IPS-20b (cell line): ENCODE results near the gene FERMT3.

Experiments
- H3K27ac ChIP-seq: one replicate; pipeline ENCODE4 v1.5.1; 2013; ENCODE audit warnings: low read length
- H3K27me3 ChIP-seq: 2 replicates; pipeline ENCODE4 v1.6.1; 2013; ENCODE audit warnings: mild to moderate bottlenecking, low read length, inconsistent platforms; ENCODE audit not compliant: insufficient read depth
- H3K36me3 ChIP-seq: 2 replicates; pipeline ENCODE4 v1.6.1; 2013; ENCODE audit warnings: low read depth, mild to moderate bottlenecking, inconsistent platforms, low read length, moderate library complexity; ENCODE audit not compliant: insufficient read depth
- H3K4me1 ChIP-seq: 2 replicates; pipeline ENCODE4 v1.6.1; 2013; ENCODE audit warnings: mild to moderate bottlenecking, control low read depth, inconsistent platforms, low read length, moderate library complexity; ENCODE audit not compliant: insufficient read depth
- H3K4me3 ChIP-seq: 2 replicates; pipeline ENCODE4 v1.5.1; 2013; ENCODE audit warnings: mild to moderate bottlenecking, low read length, inconsistent platforms
- H3K9ac ChIP-seq: 2 replicates; pipeline ENCODE4 v1.6.1; 2013; ENCODE audit warnings: low read depth, mild to moderate bottlenecking, inconsistent platforms, low read length, moderate library complexity
- H3K9me3 ChIP-seq: 2 replicates; pipeline ENCODE4 v1.6.1; 2013; ENCODE audit warnings: mild to moderate bottlenecking, low read depth, low read length, inconsistent platforms; ENCODE audit not compliant: insufficient read depth

Gene FERMT3

GRCh38 chr11:64210301-64211020, 3.9 kb downstream of the FERMT3 start:
- Histone ChIP-seq H3K36me3 (peaks cover 27% of the 10 kb centered on the region), H3K27ac (no peak overlapping the region), H3K4me3 (no peak overlapping the region), H3K9me3 (no peaks in the 10 kb centered on the region), H3K4me1 (no peaks in the 10 kb centered on the region), H3K27me3 (no peaks in the 10 kb centered on the region), H3K9ac (no peak overlapping the region)

DNA sequence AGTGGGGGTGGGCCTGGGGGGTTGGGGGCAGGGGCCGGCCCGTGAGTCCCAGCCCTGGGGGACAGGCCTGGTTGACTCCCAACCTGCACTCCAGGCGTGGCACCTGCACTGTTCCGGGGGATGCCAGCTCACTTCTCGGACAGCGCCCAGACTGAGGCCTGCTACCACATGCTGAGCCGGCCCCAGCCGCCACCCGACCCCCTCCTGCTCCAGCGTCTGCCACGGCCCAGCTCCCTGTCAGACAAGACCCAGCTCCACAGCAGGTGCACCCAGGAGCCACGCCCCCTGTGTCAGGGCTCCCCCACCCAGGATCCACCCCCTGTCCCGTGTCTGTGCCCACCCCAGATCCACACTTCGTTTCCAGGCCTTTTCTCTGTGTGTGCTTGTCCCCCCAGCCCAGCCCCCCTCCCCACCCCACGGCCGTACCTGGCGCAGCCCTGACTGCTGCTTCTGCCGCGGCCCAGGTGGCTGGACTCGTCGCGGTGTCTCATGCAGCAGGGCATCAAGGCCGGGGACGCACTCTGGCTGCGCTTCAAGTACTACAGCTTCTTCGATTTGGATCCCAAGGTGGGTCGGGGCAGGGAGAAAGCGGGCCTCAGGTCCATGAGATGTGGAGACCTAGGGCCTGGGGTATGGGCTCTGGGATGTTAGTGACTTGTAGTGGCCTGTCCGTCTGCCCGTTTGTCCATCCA, 4.8 kb downstream of the FERMT3 start:
- H3K9ac ChIP-seq: no peak overlapping the region
- H3K9me3 ChIP-seq: no peaks in the 10 kb centered on the region
- peaks cover 18% of the 10 kb centered on the region for H3K36me3 ChIP-seq
- no peak overlapping the region for H3K27ac ChIP-seq
- H3K4me3 ChIP-seq: no peak overlapping the region
- no peaks in the 10 kb centered on the region for H3K27me3 ChIP-seq
- H3K4me1 ChIP-seq: no peaks in the 10 kb centered on the region

DNA sequence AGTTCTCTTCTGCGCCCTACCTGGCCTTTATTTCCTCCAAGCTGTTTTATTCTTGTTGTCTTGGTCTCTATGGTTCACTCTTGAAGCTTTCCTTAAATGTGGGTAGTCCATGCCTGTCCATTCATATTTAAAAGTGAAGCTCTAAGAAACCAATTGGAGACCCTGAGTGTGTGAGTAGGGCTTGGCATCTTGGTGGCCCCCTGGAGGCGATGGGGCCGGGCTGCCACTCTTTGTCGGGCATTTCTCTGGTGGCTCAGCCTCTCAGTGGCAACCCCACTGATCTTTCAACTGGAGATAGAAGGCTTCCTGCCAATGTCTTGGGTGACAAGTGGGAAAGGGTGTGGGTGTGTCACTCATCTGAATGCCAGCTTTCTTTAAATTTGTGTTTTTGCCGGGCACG, 10.4 kb downstream of the FERMT3 start:
- Histone ChIP-seq H3K27ac (no peak overlapping the region), H3K4me1 (no peaks in the 10 kb centered on the region), H3K36me3 (peaks cover 11% of the 10 kb centered on the region), H3K9me3 (no peaks in the 10 kb centered on the region), H3K4me3 (no peak overlapping the region), H3K9ac (no peak overlapping the region), H3K27me3 (no peaks in the 10 kb centered on the region)

DNA sequence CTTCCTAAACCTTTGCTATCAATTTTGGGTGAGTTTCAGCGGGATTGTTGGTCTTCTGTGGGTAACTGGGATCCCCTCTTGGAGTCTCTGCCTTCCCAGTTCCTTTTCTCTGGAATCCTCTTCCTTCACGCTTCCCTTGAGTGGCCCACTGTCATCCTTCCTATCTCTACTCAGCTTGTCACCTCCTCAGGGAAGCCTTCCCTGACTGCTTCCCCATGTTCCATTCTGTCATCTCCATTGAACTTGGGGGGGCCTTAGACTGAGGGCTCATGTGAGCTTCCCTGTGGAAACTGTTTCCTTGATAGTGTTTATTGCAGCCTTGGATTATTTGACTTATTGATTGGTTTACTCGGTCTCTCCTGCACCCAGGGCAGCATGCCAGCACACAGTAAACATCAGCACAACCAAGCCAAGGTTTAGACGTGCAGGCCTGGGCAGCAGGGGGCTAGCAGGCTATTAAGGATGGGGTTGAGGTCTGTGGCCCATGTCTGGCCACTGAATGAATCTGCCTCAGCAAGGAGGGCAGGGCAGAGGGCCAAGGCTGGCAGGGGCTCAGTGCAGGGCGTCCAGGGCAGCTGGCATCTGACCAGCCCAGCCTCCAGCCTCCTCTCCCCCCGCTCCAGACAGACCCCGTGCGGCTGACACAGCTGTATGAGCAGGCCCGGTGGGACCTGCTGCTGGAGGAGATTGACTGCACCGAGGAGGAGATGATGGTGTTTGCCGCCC, 12.3 kb downstream of the FERMT3 start:
- Histone ChIP-seq H3K27ac (no peak overlapping the region), H3K4me1 (no peaks in the 10 kb centered on the region), H3K9ac (no peak overlapping the region), H3K9me3 (no peaks in the 10 kb centered on the region), H3K36me3 (peaks cover 5% of the 10 kb centered on the region), H3K4me3 (no peak overlapping the region), H3K27me3 (no peaks in the 10 kb centered on the region)

DNA sequence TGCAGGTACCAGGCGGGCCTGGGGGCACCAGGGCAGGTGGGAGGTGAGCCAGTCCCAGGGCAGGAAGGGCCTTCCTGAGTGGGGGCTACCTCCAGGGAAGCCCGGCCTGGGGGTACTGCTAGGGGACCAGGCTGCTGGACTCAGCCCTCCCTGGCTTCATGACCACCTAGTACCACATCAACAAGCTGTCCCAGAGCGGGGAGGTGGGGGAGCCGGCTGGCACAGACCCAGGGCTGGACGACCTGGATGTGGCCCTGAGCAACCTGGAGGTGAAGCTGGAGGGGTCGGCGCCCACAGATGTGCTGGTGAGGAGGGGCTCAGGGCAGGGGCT, 12.8 kb downstream of the FERMT3 start:
- Histone ChIP-seq H3K27ac (no peak overlapping the region), H3K4me1 (no peaks in the 10 kb centered on the region)

GRCh38 chr11:64219755-64220154, 13.2 kb downstream of the FERMT3 start:
- Histone ChIP-seq H3K27ac (no peak overlapping the region), H3K4me3 (no peak overlapping the region)

More for the DNA sequence above, 12.8 kb downstream of the FERMT3 start:
- no peak overlapping the region for H3K4me3 ChIP-seq
- peaks cover 5% of the 10 kb centered on the region for H3K36me3 ChIP-seq
- H3K9ac ChIP-seq: no peak overlapping the region
- no peaks in the 10 kb centered on the region for H3K27me3 ChIP-seq
- no peaks in the 10 kb centered on the region for H3K9me3 ChIP-seq

GRCh38 chr11:64220271-64220670, 13.8 kb downstream of the FERMT3 start:
- no peaks in the 10 kb centered on the region for H3K27me3 ChIP-seq
- H3K9ac ChIP-seq: no peak overlapping the region
- no peak overlapping the region for H3K4me3 ChIP-seq
- peaks cover 5% of the 10 kb centered on the region for H3K36me3 ChIP-seq
- no peaks in the 10 kb centered on the region for H3K4me1 ChIP-seq
- no peak overlapping the region for H3K27ac ChIP-seq
- H3K9me3 ChIP-seq: no peaks in the 10 kb centered on the region

More at GRCh38 chr11:64219755-64220154, 13.2 kb downstream of the FERMT3 start:
- no peaks in the 10 kb centered on the region for H3K4me1 ChIP-seq
- peaks cover 5% of the 10 kb centered on the region for H3K36me3 ChIP-seq
- no peak overlapping the region for H3K9ac ChIP-seq
- H3K27me3 ChIP-seq: no peaks in the 10 kb centered on the region
- H3K9me3 ChIP-seq: no peaks in the 10 kb centered on the region

DNA sequence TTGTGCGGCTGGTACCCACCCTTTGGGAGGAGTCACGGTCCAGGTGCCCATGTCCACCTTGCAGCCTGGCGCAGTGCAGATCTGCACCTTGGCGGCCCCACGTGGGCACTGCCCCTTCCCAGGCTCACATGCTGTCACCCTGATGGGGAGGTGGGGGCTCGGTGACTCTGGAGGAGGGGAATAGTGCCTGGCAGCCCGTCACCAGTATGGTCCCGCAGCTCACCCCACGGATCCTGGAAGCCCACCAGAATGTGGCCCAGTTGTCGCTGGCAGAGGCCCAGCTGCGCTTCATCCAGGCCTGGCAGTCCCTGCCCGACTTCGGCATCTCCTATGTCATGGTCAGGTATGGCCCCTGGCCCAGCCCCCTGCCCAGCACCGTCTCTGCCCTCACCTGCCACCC, 14.3 kb downstream of the FERMT3 start:
- Histone ChIP-seq H3K4me1 (no peaks in the 10 kb centered on the region), H3K27me3 (no peaks in the 10 kb centered on the region), H3K27ac (no peak overlapping the region), H3K36me3 (peaks cover 5% of the 10 kb centered on the region), H3K9me3 (no peaks in the 10 kb centered on the region), H3K4me3 (no peak overlapping the region), H3K9ac (no peak overlapping the region)

GRCh38 chr11:64222651-64223000, 16.1 kb downstream of the FERMT3 start:
- H3K4me1 ChIP-seq: peaks cover 9% of the 10 kb centered on the region

DNA sequence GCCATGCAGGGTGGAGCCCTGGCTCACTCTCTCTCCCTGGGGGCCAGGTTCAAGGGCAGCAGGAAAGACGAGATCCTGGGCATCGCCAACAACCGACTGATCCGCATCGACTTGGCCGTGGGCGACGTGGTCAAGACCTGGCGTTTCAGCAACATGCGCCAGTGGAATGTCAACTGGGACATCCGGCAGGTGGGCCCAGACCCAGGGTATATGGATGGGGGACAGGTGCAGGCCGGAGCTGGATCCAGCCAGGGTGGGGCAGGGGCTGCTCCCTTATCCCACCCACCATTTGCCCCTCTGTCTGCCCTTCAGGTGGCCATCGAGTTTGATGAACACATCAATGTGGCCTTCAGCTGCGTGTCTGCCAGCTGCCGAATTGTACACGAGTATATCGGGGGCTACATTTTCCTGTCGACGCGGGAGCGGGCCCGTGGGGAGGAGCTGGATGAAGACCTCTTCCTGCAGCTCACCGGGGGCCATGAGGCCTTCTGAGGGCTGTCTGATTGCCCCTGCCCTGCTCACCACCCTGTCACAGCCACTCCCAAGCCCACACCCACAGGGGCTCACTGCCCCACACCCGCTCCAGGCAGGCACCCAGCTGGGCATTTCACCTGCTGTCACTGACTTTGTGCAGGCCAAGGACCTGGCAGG, 16.6 kb downstream of the FERMT3 start:
- peaks cover 5% of the 10 kb centered on the region for H3K36me3 ChIP-seq
- no peaks in the 10 kb centered on the region for H3K9me3 ChIP-seq
- H3K9ac ChIP-seq: no peak overlapping the region
- H3K27me3 ChIP-seq: no peaks in the 10 kb centered on the region
- peaks cover 9% of the 10 kb centered on the region for H3K4me1 ChIP-seq
- no peak overlapping the region for H3K27ac ChIP-seq
- no peak overlapping the region for H3K4me3 ChIP-seq

More at GRCh38 chr11:64222651-64223000, 16.1 kb downstream of the FERMT3 start:
- peaks cover 5% of the 10 kb centered on the region for H3K36me3 ChIP-seq
- no peak overlapping the region for H3K9ac ChIP-seq
- no peak overlapping the region for H3K27ac ChIP-seq
- no peaks in the 10 kb centered on the region for H3K27me3 ChIP-seq
- H3K4me3 ChIP-seq: no peak overlapping the region
- no peaks in the 10 kb centered on the region for H3K9me3 ChIP-seq

DNA sequence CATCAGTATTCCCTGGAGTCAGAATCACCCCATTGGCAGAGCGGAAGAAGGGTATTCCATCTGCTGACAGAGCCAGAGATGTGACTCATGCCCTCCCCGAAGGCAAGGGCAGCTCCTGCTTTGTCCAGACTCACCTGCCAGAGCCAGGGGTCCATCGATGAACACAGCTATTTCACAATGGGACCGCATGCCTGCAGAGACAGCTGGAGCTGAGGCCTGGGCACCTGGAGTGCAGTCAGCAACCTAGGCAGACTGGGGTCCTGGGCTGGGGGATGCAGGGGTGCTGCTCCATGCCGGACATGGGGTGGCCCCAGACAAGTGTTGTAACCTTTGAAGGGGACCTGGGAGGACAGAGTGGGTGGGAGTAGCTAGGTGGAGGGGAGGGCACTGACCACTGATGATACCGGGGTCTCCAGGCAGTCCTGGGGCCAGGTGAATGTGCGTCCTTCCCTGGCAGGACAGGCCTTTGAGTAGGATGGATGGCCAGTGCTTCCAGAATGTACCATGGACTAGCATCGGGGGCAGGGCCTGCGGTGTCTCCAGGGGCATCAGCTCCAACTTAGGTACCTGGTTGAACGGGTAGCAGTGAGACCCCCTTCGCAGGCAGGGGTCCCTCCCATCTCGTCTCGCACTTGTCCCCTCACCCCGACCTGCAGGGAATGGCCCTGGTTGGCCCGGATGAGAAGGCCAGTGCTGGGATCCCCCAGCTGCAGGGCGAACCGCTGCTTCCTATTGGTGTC, 17.8 kb downstream of the FERMT3 start:
- Histone ChIP-seq H3K9ac (no peak overlapping the region), H3K27me3 (no peaks in the 10 kb centered on the region), H3K9me3 (no peaks in the 10 kb centered on the region), H3K36me3 (peaks cover 5% of the 10 kb centered on the region), H3K4me1 (peaks cover 9% of the 10 kb centered on the region), H3K27ac (no peak overlapping the region), H3K4me3 (no peak overlapping the region)
